Tibial artery (tissue), 4 donors: ENCODE measurements around the gene NCAM1.
A peak's percentile ranks its signal among the peaks of the same experiment; 100 is the strongest.

Experiments
- DNase-seq, 2 donors: peaks; one replicate each; pipeline ENCODE4 v3.0.0-alpha.2; 2019
- H3K27ac ChIP-seq, 2 donors: fragments of 200-600 bp; sonication (generic) in 1 of 2; 1 replicate in 1 of 2; 2 replicates in 1 of 2; pipeline ENCODE4 v1.5.1; 2018 to 2019; ENCODE audit warnings: mild to moderate bottlenecking in 1 of 2
- H3K27me3 ChIP-seq, 2 donors: fragments of 200-600 bp; sonication (generic) in 1 of 2; one replicate each; pipeline versions ENCODE4 v1.5.1 to v1.6.0; 2016 to 2019
- H3K36me3 ChIP-seq, 3 donors: fragments of 200-600 bp; sonication (generic) in 2 of 3; one replicate each; pipeline ENCODE4 v1.5.1; 2016 to 2019; ENCODE audit warnings: mild to moderate bottlenecking in 2 of 3
- H3K4me1 ChIP-seq, 4 donors: fragments of 200-600 bp; sonication (generic) in 2 of 4; 1 replicate in 3 of 4; 2 replicates in 1 of 4; pipeline ENCODE4 v1.5.1; 2016 to 2019
- H3K4me3 ChIP-seq, 2 donors: fragments of 200-600 bp; sonication (generic) in 1 of 2; 1 replicate in 1 of 2; 2 replicates in 1 of 2; pipeline ENCODE4 v1.5.1; 2018 to 2019; ENCODE audit warnings: mild to moderate bottlenecking in 2 of 2
- H3K9me3 ChIP-seq, 3 donors: fragments of 200-600 bp; sonication (generic) in 1 of 3; one replicate each; pipeline ENCODE4 v1.5.1; 2016 to 2019
- intact Hi-C: fragments of 100-400 bp; cut with DNase I; formaldehyde crosslinking; loops from one replicate; pipeline ENCODE4 v1.15.0; 2023; ENCODE audit warnings: low total_unique reads
- TF ChIP-seq, protein P1 (sequence below), 2 experiments: fragments of 200-600 bp in 1 of 2; fragments of 450-650 bp in 1 of 2; IDR thresholded peaks; one replicate each; pipeline ENCODE4 v1.5.1; 2017 to 2019; ENCODE audit warnings: antibody characterized with exemption in 2 of 2, mild to moderate bottlenecking in 1 of 2, moderate library complexity in 1 of 2

NCAM1 gene

DNA sequence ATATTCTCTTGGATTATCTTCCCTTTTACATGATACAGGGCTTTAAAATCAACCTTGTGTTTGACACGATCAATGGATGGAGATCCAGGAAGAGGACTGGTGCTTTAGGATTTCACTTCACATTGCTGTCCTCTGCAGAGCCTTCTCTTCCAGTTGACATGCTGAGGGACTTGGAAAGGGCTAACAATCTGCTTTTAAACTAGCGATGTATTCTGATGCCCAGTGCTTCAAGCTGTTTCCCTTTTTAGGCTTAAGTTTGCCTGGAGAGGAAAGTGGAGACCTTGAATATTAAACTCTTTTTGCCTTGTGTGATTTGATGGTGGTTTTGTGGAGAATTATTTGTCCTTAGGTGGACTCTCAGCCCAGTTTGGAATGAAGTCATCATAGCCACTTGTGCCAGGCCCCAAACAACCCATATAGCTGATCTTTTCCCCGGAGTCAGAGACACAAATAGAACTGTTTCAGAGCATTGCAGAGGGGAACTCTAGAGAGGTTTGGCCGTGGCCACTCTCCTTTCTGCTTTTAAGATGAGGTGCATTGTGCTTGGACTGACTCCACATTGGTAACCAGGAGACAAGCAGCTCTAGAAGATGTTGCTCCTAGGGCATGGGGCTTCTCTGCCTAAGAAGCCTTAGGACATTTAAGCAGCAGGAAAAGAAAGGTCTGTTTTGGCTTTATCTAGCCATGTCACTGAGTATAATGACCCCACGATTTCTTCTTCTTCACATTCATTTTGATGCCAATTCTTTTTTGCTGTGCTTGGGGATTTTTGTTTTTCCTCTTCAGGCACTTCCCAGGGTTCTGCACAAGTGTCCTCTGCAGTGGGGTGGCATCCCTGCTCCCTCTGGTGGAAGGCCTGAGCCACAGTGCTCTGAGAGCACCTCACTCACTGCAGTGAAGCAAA is 152.8 kb downstream of the NCAM1 start:
- no peak overlapping the region for H3K27ac ChIP-seq
- H3K4me3 ChIP-seq, result no peak overlapping the region
- DNase-seq, result peak in 1 of 2 donors; percentile 25
- H3K36me3 ChIP-seq, result no peaks in the 10 kb centered on the region
- intact Hi-C loops, result loop anchor here (10.0 kb wide), 1 partner anchor 529 kb away; no protein-coding TSS in a partner anchor
- H3K4me1 ChIP-seq, result peaks cover 0 to 10% (median 5%) of the 10 kb centered on the region in 4 donors
- TF ChIP-seq, protein P1, sequence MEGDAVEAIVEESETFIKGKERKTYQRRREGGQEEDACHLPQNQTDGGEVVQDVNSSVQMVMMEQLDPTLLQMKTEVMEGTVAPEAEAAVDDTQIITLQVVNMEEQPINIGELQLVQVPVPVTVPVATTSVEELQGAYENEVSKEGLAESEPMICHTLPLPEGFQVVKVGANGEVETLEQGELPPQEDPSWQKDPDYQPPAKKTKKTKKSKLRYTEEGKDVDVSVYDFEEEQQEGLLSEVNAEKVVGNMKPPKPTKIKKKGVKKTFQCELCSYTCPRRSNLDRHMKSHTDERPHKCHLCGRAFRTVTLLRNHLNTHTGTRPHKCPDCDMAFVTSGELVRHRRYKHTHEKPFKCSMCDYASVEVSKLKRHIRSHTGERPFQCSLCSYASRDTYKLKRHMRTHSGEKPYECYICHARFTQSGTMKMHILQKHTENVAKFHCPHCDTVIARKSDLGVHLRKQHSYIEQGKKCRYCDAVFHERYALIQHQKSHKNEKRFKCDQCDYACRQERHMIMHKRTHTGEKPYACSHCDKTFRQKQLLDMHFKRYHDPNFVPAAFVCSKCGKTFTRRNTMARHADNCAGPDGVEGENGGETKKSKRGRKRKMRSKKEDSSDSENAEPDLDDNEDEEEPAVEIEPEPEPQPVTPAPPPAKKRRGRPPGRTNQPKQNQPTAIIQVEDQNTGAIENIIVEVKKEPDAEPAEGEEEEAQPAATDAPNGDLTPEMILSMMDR (IDR thresholded peaks at IDR 0.05), result peak; percentile 66 to 70
- no peaks in the 10 kb centered on the region for H3K9me3 ChIP-seq
- no peaks in the 10 kb centered on the region for H3K27me3 ChIP-seq

DNA sequence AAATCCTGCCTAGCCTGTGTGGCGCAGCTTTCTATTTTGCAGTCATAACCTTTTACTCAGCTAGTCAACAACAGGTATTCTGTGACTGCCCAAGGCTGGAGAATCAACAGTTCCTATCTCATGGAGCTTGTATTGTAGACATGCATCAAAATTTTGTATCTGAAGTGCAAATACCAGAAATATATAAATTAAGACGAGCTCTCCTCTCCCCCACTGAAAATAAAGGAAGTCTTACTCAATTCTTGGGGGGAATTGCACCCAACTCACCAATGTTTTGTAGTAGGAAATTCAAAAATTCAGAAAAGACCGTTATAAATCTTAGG is 153.4 kb downstream of the NCAM1 start:
- no peaks in the 10 kb centered on the region for H3K27me3 ChIP-seq
- no peaks in the 10 kb centered on the region for H3K9me3 ChIP-seq
- no peaks in the 10 kb centered on the region for H3K36me3 ChIP-seq
- H3K27ac ChIP-seq, result no peak overlapping the region
- no peak for DNase-seq
- no peak overlapping the region for H3K4me3 ChIP-seq
- TF ChIP-seq, protein P1 (IDR thresholded peaks at IDR 0.05), result no peak
- H3K4me1 ChIP-seq, result peaks cover 0 to 16% (median 5%) of the 10 kb centered on the region in 4 donors
- intact Hi-C loops, result loop anchor here (10.0 kb wide), 1 partner anchor 530 kb away; no protein-coding TSS in a partner anchor

DNA sequence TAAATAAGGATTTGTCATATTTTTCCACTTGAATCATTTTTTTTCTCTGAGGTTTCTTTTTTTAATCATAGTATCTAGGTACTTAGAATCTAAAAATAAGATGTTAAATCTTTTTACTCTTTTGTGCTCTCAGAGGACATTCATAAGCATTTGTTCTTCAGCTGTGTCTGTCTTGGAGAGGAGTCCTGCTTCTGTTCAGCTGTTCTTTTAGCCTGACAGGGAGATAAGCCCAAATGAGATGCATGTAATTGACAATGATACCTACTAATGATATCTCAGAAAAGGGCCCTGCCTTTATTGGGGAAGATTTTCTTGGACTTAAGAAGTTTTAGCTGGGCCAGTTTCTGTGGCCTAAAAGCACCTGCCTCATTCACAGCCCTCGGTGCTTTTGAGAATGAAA is 156.9 kb downstream of the NCAM1 start:
- Histone ChIP-seq H3K9me3 (no peaks in the 10 kb centered on the region), H3K4me3 (no peak overlapping the region), H3K36me3 (no peaks in the 10 kb centered on the region), H3K27ac (no peak overlapping the region), H3K27me3 (no peaks in the 10 kb centered on the region), H3K4me1 (peaks cover 0 to 19% (median 5%) of the 10 kb centered on the region in 4 donors)
- intact Hi-C loops, result loop anchor here (10.0 kb wide), 1 partner anchor 533 kb away; no protein-coding TSS in a partner anchor
- TF ChIP-seq, protein P1 (IDR thresholded peaks at IDR 0.05), result no peak
- DNase-seq, result no peak

GRCh38 chr11:113119074-113119473 is 157.9 kb downstream of the NCAM1 start:
- Histone ChIP-seq H3K27ac (no peak overlapping the region), H3K9me3 (no peaks in the 10 kb centered on the region), H3K27me3 (peaks cover 0 to 5% of the 10 kb centered on the region in 2 donors), H3K4me1 (peaks cover 0 to 14% (median 4%) of the 10 kb centered on the region in 4 donors), H3K36me3 (no peaks in the 10 kb centered on the region), H3K4me3 (no peak overlapping the region)
- TF ChIP-seq, protein P1 (IDR thresholded peaks at IDR 0.05), result no peak
- intact Hi-C loops, result loop anchor here (10.0 kb wide), 1 partner anchor 534 kb away; no protein-coding TSS in a partner anchor
- no peak for DNase-seq

GRCh38 chr11:113119966-113120736 is 158.9 kb downstream of the NCAM1 start:
- H3K27ac ChIP-seq, result no peak overlapping the region

More at GRCh38 chr11:113119966-113120736, 158.9 kb downstream of the NCAM1 start:
- peaks cover 0 to 11% (median 0%) of the 10 kb centered on the region in 4 donors for H3K4me1 ChIP-seq
- intact Hi-C loops, result loop anchor here (10.0 kb wide), 1 partner anchor 535 kb away; no protein-coding TSS in a partner anchor
- H3K4me3 ChIP-seq, result no peak overlapping the region
- DNase-seq, result no peak
- TF ChIP-seq, protein P1 (IDR thresholded peaks at IDR 0.05), result no peak
- H3K9me3 ChIP-seq, result no peaks in the 10 kb centered on the region
- peaks cover 0 to 5% of the 10 kb centered on the region in 2 donors for H3K27me3 ChIP-seq
- H3K36me3 ChIP-seq, result no peaks in the 10 kb centered on the region
